ENCODE results near the gene CRKL.
"Not testable (repeated sequence)": the region's sequence is repeated elsewhere in the genome, so short reads cannot be mapped to it uniquely, and the experiment has no call there.

CRKL gene, protein sequence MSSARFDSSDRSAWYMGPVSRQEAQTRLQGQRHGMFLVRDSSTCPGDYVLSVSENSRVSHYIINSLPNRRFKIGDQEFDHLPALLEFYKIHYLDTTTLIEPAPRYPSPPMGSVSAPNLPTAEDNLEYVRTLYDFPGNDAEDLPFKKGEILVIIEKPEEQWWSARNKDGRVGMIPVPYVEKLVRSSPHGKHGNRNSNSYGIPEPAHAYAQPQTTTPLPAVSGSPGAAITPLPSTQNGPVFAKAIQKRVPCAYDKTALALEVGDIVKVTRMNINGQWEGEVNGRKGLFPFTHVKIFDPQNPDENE

DNA sequence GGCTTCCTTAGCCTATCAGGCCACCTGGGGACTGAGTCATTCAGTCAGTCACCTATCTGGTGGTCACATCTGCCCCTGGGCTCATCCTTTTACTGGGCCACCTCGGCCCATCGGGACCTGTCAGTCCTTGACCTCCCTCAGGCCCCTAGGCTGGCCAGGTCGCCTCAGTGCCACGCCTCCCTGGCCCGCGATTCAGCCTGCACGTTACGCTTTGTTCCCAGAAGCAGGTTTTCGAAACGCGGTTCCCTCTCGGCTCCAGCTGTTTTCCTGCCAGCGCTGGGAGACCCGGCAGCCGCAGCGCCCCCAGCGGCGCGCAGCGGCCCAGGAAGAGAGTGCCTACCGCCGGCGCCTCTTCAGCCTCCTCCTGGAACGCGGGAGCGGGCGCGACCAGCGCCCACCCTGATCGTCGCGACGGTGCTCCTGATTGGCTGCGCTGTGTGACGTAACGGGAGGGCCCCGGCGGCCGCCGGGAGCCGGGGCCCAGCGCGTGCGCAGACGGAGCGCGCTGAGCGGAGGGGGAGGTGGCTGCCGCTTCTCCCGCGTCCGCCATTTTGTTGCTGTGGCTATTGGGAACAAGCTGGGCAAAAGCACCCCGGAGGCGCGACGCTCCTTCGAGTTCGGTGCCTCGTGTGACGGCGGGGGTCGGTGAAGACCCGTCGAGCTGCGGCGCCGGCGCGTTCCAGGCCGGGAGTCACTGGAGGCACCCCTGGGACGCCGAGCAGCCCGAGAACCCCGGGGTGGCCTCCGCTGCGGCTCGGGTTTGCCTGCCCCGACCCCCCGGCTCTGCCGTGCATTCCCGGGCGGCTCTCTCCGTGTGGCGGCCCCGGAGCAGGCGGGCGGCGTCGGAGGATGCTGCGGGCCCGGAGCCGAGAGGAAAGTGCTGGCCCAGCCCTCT lies at the start of gene CRKL:
TSS of gene CRKL (plus strand) at position 492 of the 895 bp plus-strand sequence. CDS start 528 bp downstream, outside the sequence.
- DNase-seq (ENCODE audit: low read depth, low spot score), result peak; percentile 90

DNA sequence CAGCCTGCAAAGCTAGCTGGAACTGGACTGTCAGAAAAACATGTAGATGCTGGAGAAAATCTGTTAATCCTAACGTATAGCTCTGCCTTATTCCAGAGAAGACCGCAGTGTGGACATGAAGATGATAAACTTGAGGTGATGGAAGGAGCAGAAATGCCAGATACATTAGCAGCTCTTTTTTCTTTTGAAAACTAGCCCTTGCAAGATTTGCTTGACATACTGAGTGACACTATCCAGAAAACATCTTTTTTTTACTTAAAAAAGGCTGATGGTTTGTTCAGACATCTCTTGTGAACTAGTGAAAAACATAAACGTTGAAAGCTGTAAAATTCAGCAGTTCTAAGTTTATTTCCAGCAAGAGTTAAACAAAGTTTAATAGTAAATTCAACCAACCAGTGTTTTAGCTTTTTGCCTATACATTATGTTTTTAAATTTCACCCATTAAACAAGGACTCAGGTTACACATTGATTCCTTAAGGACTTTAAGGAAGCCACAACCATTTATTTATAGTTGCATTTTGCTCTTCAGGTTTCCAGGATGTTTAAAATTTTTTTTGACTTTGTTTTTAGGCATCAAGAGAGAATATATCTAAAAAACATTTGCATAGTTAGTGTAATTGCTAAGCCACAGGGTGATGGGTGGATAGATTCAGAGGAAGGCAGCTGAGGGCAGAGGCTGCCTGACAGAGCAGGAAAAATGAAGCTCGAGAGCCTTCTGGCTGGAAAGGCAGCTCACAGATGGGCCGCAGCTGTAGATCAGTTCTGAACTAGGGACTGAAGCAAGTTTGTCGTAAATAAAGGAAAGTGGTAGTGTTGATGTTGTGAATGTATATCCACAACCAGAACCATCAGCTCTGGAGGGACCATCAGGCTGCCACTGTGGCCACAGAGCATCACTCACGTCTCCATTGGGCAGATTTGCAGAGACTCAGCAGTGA lies 48.9 kb upstream of the CRKL start:
- DNase-seq (ENCODE audit: low read depth, low spot score), result no peak

DNA sequence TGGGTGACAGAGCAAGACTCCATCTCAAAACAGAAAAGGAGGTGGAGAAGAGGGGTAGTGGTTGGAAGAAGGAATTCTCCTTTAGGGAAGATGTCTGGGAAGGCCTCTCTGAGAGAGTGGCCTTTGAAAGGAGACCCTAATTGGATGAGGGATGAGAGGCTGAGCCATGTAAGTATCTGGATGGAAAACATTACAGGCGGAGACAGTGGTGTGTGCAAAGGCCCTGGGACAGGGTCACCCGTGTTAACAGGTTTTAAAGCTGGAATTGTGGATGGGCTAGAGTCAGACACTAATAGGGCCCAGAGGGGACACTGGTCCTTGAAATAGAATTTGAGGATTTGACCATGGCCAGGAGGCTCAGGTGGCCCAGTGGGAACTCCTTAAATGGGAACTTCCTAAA lies 48.0 kb upstream of the CRKL start:
- DNase-seq (ENCODE audit: low read depth, low spot score), result no peak

DNA sequence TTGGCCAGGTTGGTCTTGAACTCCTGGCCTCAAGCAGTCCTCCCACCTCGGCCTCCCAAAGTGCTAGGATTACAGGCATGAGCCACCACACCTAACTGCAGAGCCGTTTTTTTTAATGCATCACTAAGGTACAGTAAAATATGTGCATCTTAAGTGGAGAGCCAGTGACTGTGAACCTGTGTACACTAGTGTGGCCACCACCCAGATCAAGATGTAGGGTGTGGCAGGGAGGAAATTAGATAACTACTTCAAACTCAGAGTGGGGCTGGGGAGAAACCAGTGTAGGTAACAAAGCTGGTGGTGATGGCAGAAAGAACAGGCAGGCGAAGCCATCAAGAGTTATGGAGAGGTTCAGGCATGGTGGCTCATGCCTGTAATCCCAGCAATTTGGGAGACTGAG lies 44.0 kb upstream of the CRKL start:
- DNase-seq (ENCODE audit: low read depth, low spot score), result no peak

DNA sequence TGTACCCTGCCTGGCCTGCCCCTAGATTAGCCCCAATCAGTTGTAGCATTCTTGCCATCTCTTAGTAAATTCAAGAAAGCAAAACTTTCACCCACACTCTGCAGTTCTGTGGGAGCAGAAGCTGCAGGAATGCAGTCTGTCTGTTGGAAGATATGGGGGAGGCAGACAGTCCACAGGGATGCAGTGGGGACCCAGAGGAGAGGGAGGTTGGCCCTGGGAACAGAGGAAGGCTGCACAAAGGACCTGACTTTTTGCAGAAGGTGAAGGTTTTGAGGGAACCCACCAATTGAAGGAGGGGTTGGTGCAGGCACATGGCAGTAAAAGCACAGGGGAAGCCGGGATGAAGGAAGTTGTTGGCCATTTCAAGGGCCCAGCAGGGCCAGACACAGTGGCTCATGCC lies 41.9 kb upstream of the CRKL start:
- no peak for DNase-seq (ENCODE audit: low read depth, low spot score)

DNA sequence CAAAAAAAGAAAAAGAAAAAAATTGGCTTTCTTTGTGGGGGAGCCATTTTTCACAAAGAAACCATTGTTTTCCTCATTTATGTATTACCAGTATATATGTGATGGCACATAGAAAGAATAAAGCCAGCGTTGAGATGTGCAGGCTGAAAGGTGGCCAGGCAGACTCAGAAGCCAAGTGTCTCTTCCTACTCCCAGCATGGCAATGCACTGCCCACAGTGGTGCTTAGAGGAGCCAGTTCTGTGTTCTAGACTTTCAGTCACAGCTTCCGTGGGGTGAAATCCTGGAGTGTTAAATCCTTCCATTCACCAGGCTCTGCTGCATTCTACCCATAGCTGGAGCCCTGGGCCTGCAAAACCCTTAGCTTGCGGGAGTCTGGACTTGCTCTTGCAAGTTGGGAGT lies 39.5 kb upstream of the CRKL start:
- DNase-seq (ENCODE audit: low read depth, low spot score), result no peak

DNA sequence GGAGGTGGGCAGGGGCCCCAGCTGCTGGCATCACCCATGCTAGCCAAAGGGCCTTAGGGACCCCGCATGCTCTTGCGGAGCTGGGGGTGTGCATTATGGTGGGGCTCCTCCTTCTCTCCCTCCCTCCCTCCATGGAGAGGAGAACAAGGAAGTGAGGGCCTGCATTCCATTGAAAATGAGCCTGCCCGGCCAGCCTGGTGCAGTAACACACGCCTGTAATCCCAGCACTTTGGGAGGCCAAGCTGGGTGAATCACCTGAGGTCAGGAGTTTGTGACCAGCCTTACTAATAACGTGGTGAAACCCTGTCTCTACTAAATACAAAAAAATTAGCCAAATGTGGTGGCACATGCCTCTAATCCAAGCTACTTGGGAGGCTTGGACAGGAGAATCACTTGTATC lies 36.0 kb upstream of the CRKL start:
- DNase-seq (ENCODE audit: low read depth, low spot score), result no peak

DNA sequence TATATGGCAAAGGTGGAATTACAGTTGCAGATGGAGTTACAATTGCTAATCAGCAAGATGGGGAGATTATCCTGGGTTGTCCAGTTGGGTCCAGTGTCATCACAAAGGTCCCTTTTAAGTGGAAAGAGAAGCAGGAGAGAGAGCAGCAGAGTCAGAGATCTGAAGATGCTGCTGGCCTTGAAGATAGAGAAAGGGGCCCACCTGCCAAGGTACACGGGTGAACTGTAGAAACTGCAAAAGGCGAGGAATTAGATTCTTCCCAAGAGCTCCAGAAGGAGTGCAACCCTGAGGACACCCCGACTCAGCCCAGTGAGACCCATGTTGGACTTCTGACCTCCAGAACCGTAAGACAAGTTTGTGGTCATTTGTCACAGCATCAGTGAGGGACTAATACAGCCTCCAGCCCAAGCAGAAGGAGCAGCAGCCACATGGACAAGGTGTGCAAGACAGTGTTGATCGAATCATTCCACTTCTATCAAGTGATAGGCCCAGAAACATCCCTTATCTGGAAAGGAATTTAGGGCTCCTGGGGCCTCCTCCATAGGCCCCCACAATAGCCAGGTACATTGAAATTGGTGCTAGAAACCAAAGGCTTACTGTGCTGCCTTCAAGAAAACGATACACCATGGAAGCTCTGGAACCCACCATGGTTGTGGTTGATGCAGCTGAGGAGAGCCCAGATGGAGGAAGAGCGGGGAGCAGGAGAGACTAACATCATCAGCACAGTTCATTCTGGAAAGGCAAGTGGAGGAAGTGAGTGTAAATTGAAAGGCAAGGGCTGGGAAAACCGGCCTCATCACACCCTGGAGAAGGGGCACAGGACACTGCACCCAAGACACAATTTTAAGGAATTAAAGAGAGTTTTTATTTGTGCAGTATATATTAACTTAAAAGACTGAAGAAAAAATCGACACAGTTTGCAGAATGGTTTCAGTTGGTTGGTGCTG lies 35.1 kb upstream of the CRKL start:
- DNase-seq (ENCODE audit: low read depth, low spot score), result no peak

DNA sequence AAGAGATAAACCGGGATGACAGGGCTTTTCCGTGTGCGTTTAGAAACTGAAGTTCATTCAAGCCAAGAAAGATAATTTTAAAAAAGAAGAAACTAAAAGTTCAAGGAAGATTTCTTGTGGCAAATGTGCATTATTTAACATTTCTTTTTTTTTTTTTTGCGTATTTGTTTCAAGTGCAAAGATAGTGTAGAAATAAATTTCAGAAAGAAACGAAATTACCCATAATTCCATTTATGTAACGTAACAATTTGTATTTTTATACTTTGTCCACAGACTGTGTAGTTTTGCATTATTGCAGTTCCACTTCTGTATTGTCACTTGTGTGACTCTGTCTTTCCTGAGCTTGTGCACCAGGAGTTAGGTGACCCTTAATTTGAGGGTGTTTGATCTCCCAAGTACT lies 34.4 kb upstream of the CRKL start:
- DNase-seq (ENCODE audit: low read depth, low spot score), result no peak

DNA sequence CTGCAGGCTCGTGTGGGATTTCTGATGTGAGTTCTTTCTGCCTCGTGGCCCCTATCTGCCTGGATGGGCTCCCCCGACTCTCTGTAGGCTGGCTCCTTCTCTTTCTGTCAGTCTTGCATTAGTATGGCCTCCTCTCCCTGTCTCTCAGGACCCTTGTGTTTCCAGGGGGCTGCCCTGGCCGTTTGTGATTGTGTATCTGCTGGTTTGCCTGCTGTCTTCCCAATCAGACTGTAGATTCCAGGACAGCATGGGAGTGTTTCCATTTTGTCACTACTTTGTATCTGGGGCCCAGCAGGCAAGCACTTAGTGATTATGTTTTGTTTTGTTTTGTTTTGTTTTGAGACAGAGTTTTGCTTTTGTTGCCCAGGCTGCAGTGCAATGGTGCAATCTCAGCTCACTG lies 32.8 kb upstream of the CRKL start:
- DNase-seq (ENCODE audit: low read depth, low spot score), result no peak

DNA sequence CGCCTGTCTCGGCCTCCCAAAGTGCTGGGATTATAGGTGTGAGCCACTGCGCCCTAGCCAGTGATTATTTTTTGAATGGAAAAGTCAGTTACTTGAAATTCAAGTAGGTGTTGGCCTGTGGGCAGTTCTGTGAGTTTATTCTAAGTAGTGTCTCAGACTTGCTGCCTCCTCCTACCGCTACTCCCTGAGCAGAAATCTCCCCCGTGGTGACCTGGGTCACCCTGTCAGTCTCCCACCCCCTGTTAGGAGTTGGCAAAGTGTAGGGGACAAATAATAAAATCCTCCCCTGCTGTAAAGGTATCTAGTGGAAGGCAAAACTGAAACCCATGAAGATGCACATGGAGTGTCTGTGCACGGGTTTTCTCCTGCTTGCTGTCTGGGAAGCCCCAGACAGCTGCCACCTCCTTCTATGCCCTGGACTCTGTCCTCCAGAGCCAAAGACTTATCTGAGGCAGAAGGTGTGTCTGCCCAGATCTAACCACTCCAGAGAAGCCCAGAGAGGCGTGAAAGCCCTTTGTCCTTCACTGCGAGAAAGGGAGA lies 32.1 kb upstream of the CRKL start:
- no peak for DNase-seq (ENCODE audit: low read depth, low spot score)

DNA sequence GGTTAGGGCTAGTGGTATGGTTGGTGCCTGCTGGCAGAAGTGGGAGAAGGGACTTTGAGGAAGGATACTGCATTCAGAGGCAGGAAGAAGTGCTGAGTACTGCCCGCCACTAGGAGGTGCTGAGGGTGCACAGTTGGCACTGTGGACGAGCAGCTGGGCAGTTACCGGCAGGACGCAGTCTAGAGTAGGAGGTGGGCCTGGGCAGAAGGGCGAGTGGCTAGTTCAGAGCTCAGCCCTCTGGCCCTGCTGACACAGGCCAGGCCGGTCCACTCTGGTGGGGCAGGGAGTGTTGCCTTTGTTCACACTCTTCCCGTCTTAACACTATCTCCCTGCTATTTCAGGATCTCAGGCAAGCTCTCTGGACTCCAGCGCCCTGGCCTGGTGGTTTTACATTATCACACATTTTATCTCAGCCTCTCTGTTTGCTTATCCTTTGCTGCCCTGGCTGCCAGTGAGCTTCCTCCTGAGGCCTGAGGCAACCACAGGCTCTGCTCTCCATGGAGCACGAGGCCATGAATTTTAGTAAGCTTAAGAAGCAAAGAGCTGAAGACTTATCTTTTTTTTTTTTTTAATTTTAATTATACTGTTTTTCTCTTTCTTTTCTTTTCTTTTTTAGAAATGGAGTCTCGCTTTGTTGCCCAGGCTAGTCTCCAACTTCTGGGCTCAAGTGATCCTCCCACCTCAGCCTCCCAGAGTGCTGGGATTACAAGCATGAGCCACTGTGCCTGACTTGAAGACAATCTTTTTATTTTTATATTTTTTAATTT lies 31.5 kb upstream of the CRKL start:
- no peak for DNase-seq (ENCODE audit: low read depth, low spot score)

DNA sequence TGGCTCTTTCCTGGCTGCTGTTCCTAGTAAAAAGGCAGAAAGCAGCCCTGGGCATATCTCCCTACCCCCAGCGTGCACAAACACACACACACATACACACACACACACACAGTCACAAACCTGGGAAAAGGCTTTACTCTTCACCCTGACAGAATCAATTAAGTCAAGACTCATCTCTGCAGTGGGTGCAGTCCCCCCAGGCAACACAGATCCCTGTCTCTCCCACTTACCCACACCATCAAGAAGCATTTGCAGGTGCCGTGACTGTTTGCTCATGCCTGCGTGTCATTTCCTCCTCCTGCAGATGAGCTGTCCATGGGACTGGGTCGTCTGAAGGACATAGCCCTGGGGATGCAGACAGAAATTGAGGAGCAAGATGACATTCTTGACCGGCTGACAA lies 29.8 kb upstream of the CRKL start:
- DNase-seq (ENCODE audit: low read depth, low spot score), result no peak

DNA sequence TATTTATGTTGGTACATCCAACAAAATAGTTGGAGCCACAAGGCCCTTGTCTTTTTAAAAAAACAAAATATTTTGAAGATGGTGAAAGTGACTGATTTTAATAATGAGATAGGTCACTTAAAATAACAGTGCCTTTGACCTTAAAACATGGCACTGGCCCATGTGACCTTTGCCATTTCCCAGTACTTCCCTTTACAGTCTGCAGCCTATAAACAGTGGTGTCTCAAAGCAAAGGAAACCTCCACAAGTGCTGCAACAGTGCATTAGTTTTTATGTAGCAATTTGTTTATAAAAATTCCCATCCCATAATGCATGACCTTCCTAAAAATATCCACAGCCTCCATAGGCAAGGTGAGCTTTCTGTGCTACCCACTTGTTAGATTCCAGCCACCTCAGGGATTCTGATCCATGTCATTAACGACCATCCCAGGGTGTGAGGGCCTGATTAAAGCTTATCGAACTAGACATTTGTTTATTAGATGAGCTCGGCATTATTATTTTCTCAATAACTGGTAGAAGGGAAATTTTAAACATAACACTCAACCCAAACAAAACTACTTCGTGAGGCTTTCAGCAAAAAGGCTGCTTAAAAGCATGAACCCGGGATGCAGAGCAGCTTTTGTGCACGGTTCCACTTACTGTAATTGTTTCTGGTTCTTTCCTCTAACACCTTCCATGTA lies 28.0 kb upstream of the CRKL start:
- DNase-seq (ENCODE audit: low read depth, low spot score), result no peak

DNA sequence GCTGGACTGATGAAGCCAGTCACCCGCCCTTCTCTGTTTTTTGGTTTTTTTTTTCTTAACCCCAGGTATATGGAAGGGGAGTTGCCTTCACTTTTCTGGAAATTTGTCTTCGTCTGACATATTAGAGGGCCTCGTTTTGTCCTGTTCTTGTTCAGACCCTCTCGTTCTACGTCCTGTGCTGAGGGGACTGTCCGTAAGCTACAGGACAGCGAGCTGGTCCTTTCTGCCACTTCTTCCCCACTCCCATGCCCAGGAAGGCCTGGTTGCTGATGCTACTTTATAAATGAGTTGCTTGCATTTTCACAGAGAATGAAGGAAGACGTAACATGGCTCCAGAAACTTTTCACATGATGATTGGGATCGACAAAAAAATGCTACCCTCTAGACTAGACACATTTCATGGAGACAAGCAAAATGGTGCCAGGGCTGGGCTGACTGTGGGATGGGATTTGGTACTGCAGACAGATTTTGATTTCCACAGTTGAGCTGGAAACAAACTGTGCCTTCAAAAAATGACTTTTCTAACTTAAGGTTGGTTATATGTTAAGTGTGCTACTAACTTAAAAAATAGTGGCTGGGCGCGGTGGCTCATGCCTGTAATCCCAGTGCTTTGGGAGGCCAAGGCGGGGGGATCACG lies 27.2 kb upstream of the CRKL start:
- no peak for DNase-seq (ENCODE audit: low read depth, low spot score)

DNA sequence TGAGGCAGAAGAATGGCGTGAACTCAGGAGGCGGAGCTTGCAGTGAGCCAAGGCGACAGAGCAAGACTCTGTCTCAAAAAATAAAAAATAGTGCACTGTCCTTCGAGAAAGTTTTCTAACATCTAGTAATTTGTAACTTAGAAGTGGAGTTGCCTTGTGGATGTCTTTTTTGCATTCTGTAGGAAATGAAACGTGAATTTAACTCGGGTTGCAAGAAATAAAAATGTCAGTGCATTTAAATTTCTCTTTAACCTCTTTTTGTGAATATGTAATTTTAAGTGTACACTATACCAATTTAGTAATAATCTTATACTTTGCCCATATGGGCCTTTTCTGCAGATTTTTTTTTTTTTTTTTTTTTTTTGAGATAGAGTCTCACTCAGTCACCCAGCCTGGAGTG lies 26.2 kb upstream of the CRKL start:
- no peak for DNase-seq (ENCODE audit: low read depth, low spot score)

DNA sequence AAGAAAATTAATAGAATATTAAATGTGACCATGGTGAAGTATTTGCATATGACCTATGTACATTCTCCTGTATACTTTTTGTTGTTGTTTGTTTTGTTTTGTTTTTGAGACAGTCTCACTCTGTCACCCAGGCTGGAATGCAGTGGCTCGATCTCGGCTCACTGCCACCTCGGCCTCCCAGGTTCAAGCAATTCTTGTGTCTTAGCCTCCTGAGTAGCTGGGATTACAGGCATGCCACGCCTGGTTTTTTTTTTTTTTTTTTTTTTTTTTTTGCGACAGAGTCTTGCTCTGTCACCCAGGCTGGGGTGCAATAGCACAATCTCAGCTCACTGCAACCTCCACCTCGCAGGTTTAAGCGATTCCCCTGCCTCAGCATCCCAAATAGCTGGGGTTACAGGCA lies 19.5 kb upstream of the CRKL start:
- not testable (repeated sequence) for DNase-seq (ENCODE audit: low read depth, low spot score)

DNA sequence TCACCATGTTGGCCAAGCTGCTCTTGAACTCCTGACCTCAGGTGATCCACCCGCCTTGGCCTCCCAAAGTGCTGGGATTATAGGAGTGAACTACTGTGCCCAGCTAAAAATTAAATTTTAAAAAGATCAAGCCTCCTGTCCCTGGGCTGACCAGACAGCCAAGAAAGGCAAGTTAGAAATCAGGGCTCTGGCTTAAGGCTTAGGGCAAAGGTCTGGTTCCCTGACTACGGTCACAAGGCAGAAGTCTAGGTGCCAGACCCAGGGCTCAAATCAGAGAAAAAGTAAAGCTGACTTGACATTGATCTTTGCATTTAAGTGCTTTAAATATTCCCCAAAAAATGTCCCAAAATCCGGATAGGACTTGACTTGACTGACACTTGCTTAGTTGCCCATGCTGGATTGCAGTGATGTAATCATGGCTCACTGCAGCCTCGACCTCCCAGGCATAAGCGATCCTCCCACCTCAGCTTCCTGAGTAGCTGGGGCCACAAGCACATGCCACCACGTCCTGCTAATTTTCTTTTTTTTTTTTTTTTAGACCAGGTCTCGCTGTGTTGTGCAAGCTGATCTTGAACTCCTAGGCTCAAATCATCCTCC lies 17.3 kb upstream of the CRKL start:
- no peak for DNase-seq (ENCODE audit: low read depth, low spot score)
